ENCODE results near the gene PLA2G4E. TPM values are rescaled to one million over a fixed set of nuclear protein-coding genes. Genes with fewer than 3 reads are reported as not detected.

Gene PLA2G4E
- total RNA-seq, 1 experiment from 2014 or later: not detected

GRCh38 chr15:41944313-41944940 is 76.4 kb downstream of the PLA2G4E start:
- TF ChIP-seq CTCF (conservative IDR thresholded peaks at IDR 0.05) (no peak), EZH2 (IDR thresholded peaks at IDR 0.05; ENCODE audit: low read depth) (no peak)
- DNase-seq: peak; percentile 65

GRCh38 chr15:41943543-41944312 is 77.1 kb downstream of the PLA2G4E start:
- Histone ChIP-seq H3K27me3 (ENCODE audit: insufficient read depth, low read depth) (no peaks in the 10 kb centered on the region), H3K9me2 (ENCODE audit: insufficient read depth) (no peaks in the 10 kb centered on the region), H3K4me2 (peak overlapping the region; percentile 20), H3K4me1 (replicated peaks; ENCODE audit: insufficient read depth) (peaks cover 17% of the 10 kb centered on the region), H3K27ac (no peak overlapping the region), H3K9me3 (ENCODE audit: insufficient read depth, low read depth) (no peaks in the 10 kb centered on the region), H3K79me2 (ENCODE audit: low read depth) (no peaks in the 10 kb centered on the region), H3K36me3 (ENCODE audit: low read depth) (no peaks in the 10 kb centered on the region), H2AFZ (no peak overlapping the region), H3K4me3 (no peak overlapping the region), H4K20me1 (ENCODE audit: insufficient read depth) (no peaks in the 10 kb centered on the region; the same call in 1 of the 2 replicates), H3F3A (ENCODE audit: insufficient read depth, low read depth) (0 out of 2 replicates have a peak, but pooled peaks cover 10% of the 10 kb centered on the region)
- CTCF ChIA-PET: interaction anchor here (0.7 kb wide), 1 partner anchor 141 kb away, joined by 3 read pairs; no protein-coding TSS in a partner anchor
- no TSS peak for BruUV-seq (replicated peaks)
- intact Hi-C loops (cut with micrococcal nuclease; ENCODE audit: unreplicated experiment): no loop called here
- POLR2A ChIA-PET (ENCODE audit: unreplicated experiment): interaction anchor here (0.6 to 1.1 kb wide), 2 partner anchors 28 to 477 kb away, joined by 3 to 4 read pairs; partner anchors contain the start of gene EHD4
- DNase-seq: no peak
- no peak for TF ChIP-seq EZH2 (IDR thresholded peaks at IDR 0.05; ENCODE audit: low read depth)
- TF ChIP-seq CTCF (conservative IDR thresholded peaks at IDR 0.05): no peak

More at GRCh38 chr15:41944313-41944940, 76.4 kb downstream of the PLA2G4E start:
- Histone ChIP-seq H3K4me2 (peak overlapping the region; percentile 20), H3K79me2 (ENCODE audit: low read depth) (no peaks in the 10 kb centered on the region), H3F3A (ENCODE audit: insufficient read depth, low read depth) (0 out of 2 replicates have a peak, but pooled peaks cover 10% of the 10 kb centered on the region), H4K20me1 (ENCODE audit: insufficient read depth) (no peaks in the 10 kb centered on the region; the same call in 1 of the 2 replicates), H2AFZ (no peak overlapping the region), H3K4me3 (no peak overlapping the region), H3K9me2 (ENCODE audit: insufficient read depth) (no peaks in the 10 kb centered on the region), H3K36me3 (ENCODE audit: low read depth) (no peaks in the 10 kb centered on the region), H3K27ac (no peak overlapping the region), H3K27me3 (ENCODE audit: insufficient read depth, low read depth) (no peaks in the 10 kb centered on the region), H3K9me3 (ENCODE audit: insufficient read depth, low read depth) (no peaks in the 10 kb centered on the region), H3K4me1 (replicated peaks; ENCODE audit: insufficient read depth) (peaks cover 17% of the 10 kb centered on the region)
- CTCF ChIA-PET: interaction anchor here (0.7 kb wide), 1 partner anchor 140 kb away, joined by 3 read pairs; no protein-coding TSS in a partner anchor
- POLR2A ChIA-PET (ENCODE audit: unreplicated experiment): interaction anchor here (0.6 to 1.1 kb wide), 2 partner anchors 28 to 477 kb away, joined by 3 to 4 read pairs; partner anchors contain the start of gene EHD4
- no TSS peak for BruUV-seq (replicated peaks)
- intact Hi-C loops (cut with micrococcal nuclease; ENCODE audit: unreplicated experiment): no loop called here

- BruUV-seq (replicated peaks): no TSS peak
- Histone ChIP-seq H2AFZ (no peak overlapping the region), H3K9me2 (ENCODE audit: insufficient read depth) (no peaks in the 10 kb centered on the region), H3K36me3 (ENCODE audit: low read depth) (no peaks in the 10 kb centered on the region), H3K4me2 (no peak overlapping the region), H3K9me3 (ENCODE audit: insufficient read depth, low read depth) (no peaks in the 10 kb centered on the region), H4K20me1 (ENCODE audit: insufficient read depth) (no peaks in the 10 kb centered on the region; the same call in 1 of the 2 replicates), H3K4me3 (no peak overlapping the region), H3K27me3 (ENCODE audit: insufficient read depth, low read depth) (no peaks in the 10 kb centered on the region), H3K79me2 (ENCODE audit: low read depth) (no peaks in the 10 kb centered on the region), H3F3A (ENCODE audit: insufficient read depth, low read depth) (0 out of 2 replicates have a peak, but pooled peaks cover 10% of the 10 kb centered on the region), H3K4me1 (replicated peaks; ENCODE audit: insufficient read depth) (peaks cover 17% of the 10 kb centered on the region), H3K27ac (no peak overlapping the region)
- TF ChIP-seq CTCF (conservative IDR thresholded peaks at IDR 0.05) (no peak), EZH2 (IDR thresholded peaks at IDR 0.05; ENCODE audit: low read depth) (no peak)
- CTCF ChIA-PET: no interaction called here
- DNase-seq: no peak
- POLR2A ChIA-PET (ENCODE audit: unreplicated experiment): no interaction called here
- intact Hi-C loops (cut with micrococcal nuclease; ENCODE audit: unreplicated experiment): no loop called here
These were observed 78.0 kb downstream of the PLA2G4E start for GRCh38 chr15:41942886-41943285.

Data from PC-9 (cell line).